ENCODE measurements around the gene EBLN2.

Gene EBLN2

DNA sequence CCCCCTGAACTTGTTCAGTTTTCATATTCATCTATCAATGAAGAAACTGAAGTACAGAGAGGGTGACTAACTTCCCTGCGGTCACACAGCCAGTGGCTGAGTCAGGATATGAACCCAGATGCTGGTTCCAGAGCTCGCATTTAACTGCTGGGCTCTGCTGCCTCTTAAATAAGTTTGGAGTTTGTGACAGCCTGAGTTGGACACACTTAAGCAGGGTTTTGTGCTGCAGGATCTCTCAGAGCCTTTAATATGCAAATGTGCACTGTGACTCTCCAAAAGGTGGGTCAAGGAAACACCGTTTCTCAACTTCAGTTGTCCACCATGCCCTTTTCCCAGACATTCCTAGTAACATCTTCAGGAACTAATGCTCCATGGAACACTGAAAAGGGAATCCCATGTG, 45.8 kb downstream of the EBLN2 start:
- CTCF ChIA-PET = interaction anchor here (0.8 to 3.6 kb wide), 3 partner anchors 9 to 398 kb away, joined by 3 to 13 read pairs (median 4); no protein-coding TSS in a partner anchor
- TF ChIP-seq, protein P1, sequence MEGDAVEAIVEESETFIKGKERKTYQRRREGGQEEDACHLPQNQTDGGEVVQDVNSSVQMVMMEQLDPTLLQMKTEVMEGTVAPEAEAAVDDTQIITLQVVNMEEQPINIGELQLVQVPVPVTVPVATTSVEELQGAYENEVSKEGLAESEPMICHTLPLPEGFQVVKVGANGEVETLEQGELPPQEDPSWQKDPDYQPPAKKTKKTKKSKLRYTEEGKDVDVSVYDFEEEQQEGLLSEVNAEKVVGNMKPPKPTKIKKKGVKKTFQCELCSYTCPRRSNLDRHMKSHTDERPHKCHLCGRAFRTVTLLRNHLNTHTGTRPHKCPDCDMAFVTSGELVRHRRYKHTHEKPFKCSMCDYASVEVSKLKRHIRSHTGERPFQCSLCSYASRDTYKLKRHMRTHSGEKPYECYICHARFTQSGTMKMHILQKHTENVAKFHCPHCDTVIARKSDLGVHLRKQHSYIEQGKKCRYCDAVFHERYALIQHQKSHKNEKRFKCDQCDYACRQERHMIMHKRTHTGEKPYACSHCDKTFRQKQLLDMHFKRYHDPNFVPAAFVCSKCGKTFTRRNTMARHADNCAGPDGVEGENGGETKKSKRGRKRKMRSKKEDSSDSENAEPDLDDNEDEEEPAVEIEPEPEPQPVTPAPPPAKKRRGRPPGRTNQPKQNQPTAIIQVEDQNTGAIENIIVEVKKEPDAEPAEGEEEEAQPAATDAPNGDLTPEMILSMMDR (IDR thresholded peaks at IDR 0.05; ENCODE audit: control extremely low read depth, extremely low read depth, low read depth, missing control alignments) = no peak
- DNase-seq (ENCODE audit: extremely low spot score) = no peak
- POLR2A ChIA-PET = no interaction called here

DNA sequence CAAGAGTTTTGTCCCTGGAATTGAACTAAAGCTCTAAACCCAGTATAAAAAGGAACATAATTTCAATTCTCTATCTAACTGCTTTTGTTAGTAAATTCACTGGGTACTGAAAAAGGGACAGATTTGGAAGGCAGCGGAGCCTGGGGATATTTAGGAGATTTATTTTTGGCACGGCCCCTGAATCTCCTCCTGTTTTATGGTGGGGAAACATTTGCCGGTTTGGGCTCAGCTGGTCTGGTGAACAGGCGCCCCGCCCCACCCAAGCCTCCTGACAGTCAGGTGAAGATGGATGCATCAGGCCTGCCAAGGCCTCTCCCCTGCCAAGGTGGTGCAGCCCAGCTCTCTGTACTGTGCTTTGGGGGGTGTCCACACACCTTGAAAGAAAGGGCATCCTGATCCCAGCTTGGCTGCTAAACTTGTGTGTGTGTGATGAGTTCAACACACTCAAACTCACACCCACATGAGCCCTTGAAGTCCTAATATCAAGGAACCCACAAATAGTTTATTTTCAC, 46.3 kb downstream of the EBLN2 start:
- CTCF ChIA-PET = interaction anchor here (1.4 to 3.6 kb wide), 2 partner anchors 395 to 397 kb away, joined by 3 to 13 read pairs; no protein-coding TSS in a partner anchor
- TF ChIP-seq, protein P1 (IDR thresholded peaks at IDR 0.05; ENCODE audit: control extremely low read depth, extremely low read depth, low read depth, missing control alignments) = no peak
- no peak for DNase-seq (ENCODE audit: extremely low spot score)

DNA sequence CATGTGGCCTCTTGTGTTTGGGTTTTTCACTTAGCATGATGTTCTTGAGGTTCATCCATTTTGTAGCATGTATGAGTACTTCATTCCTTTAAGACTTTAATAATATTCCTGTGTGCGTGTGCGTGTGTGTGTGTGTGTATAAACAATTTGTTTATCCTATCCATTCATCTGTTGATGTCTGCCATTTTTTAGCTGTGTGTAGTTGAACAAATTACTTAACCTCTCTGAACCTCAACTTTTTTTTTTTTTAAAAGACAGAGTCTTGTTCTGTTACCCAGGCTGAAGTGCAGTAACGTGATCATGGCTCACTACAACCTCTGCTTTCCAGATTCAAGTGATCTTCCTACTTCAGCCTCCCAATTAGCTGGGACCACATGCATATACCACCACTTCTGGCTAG, 47.3 kb downstream of the EBLN2 start:
- DNase-seq (ENCODE audit: extremely low spot score) = no peak
- ChIA-PET CTCF (interaction anchor here (1.3 to 3.6 kb wide), 3 partner anchors 8 to 396 kb away, joined by 3 to 13 read pairs (median 3); no protein-coding TSS in a partner anchor), POLR2A (no interaction called here)
- TF ChIP-seq, protein P1 (IDR thresholded peaks at IDR 0.05; ENCODE audit: control extremely low read depth, extremely low read depth, low read depth, missing control alignments) = no peak

More for the DNA sequence above, 46.3 kb downstream of the EBLN2 start:
- POLR2A ChIA-PET = no interaction called here

DNA sequence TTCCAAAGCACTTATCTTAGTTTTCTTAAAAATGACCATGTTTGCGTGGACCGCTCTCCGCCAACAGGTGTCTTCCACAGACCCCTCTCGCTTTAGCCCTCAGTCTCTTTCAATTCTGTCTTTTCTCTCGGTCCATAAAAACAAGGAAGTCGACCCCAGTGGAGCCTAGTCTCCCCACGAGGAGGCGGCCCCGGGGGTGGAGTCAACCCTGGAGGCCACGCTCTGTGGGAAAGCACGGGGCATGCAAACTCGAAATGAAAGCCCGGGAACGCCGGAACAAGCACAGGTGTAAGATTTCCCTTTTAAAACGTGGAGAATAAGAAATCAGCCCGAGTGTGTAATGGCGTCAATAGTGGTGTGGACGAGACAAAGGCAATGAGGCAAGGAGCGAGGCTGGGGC, 49.1 kb downstream of the EBLN2 start:
- ChIA-PET CTCF (no interaction called here), POLR2A (no interaction called here)
- DNase-seq (ENCODE audit: extremely low spot score) = no peak
- TF ChIP-seq, protein P1 (IDR thresholded peaks at IDR 0.05; ENCODE audit: control extremely low read depth, extremely low read depth, low read depth, missing control alignments) = no peak

Measured in GM10248 (cell line).